T-helper 1 cell treated with Interleukin-12 subunit alpha and Interleukin-12 subunit beta and Interleukin-4 antibody, amounts not matched to agents 30 μg/mL and 1 μg/mL, for 36 hours (primary cell): ENCODE measurements around the gene GGT1.
"Not testable (repeated sequence)": the region's sequence is repeated elsewhere in the genome, so short reads cannot be mapped to it uniquely, and the experiment has no call there.

Experiments
- H3K27ac Mint-ChIP-seq: one replicate; pipeline ENCODE4 v1.8.0; 2021; ENCODE audit warnings: mild to moderate bottlenecking, mixed read lengths
- H3K27me3 Mint-ChIP-seq: one replicate; pipeline ENCODE4 v1.8.0; 2021; ENCODE audit warnings: low read depth, mixed read lengths
- H3K36me3 Mint-ChIP-seq: one replicate; pipeline ENCODE4 v1.8.0; 2021; ENCODE audit warnings: low read depth, mixed read lengths
- H3K4me1 Mint-ChIP-seq: one replicate; pipeline ENCODE4 v1.8.0; 2021; ENCODE audit warnings: low read depth, mixed read lengths
- H3K4me3 Mint-ChIP-seq: one replicate; pipeline ENCODE4 v1.8.0; 2021; ENCODE audit warnings: mild to moderate bottlenecking, moderate library complexity, mixed read lengths
- H3K9me3 Mint-ChIP-seq: one replicate; pipeline ENCODE4 v1.8.0; 2021; ENCODE audit warnings: mixed read lengths

Gene GGT1

DNA sequence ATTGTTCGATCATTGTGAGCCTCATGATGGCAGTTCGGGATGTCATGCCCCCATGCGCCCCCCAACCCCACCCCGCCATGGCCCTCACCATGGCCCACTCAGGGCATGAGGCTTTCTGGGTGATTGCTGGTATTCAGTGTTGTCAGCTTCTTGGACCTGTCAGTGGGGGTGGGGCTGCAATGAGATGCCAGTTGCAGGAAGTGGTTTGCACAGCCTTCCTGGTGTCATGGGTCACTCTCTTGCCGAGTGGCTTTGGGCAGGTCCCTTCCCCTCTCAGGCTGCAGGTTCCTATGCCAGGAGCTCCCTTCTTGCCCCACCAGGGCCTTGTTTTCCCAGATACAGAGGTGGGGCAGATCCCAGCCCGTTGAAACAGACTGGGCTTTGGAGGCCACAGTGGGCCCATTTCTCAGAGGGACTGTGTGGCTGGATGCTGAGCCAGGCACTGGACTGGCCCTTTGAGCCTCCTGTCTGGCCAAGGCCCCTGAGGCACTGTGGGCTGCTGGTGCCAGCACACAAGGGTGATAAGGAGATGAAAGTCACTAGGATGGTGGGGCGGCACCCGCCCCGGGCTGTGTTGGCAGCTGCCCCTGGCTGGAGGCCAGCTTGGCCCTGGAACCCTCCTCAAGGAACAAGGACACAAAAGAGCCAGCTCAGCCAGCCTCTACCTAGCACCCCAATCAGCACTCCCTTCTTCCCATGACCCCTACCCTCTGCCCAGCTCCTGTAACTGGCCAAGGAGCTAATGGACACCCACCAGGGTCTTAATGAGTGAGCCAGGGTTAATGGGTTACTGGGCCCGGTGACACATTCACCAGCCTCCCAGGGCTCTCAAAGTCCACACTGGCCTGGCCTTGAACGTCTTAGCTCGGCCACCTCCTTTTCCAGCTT is 1.5 kb upstream of the GGT1 start:
- Mint-ChIP-seq H3K4me3 (no peak overlapping the region), H3K27ac (peak overlapping the region; percentile 63), H3K9me3 (no peaks in the 10 kb centered on the region), H3K36me3 (no peaks in the 10 kb centered on the region), H3K4me1 (peaks cover 23% of the 10 kb centered on the region), H3K27me3 (no peaks in the 10 kb centered on the region)

DNA sequence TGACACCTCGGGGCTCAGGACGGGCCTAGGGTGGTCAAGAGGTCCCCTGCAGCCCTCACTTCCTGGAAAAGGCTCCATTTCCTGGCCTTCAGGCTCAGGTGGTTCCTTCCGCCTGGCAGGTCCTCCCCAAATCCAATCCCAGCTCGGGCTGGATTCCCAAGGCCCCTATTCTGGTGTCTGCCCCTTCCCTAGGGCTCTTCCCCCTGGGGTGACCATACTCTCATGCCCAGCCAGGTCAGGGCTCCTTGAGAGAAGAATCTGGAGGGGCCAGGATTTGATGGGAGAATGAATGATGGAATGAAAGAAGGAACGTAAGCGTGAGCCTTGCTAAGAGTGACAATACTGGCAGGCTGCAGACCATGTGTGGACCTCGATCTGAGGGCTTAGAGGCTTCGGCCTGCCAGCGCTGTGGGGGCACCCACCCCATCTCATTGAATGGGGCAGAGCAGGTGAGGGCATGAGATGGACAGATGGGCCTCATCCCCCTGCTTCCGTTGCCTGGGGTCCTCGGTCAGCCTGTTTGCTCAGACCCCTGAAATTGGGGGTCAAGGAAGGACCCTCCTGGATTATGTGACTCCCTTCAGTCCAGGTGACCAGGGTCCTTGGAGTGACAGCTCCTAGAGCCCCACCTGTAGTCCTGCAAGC is 766 bp upstream of the GGT1 start:
- H3K27me3 Mint-ChIP-seq, H3K9me3 Mint-ChIP-seq, H3K4me3 Mint-ChIP-seq, H3K36me3 Mint-ChIP-seq, H3K27ac Mint-ChIP-seq: not testable (repeated sequence)
- peaks cover 25% of the 10 kb centered on the region for H3K4me1 Mint-ChIP-seq

DNA sequence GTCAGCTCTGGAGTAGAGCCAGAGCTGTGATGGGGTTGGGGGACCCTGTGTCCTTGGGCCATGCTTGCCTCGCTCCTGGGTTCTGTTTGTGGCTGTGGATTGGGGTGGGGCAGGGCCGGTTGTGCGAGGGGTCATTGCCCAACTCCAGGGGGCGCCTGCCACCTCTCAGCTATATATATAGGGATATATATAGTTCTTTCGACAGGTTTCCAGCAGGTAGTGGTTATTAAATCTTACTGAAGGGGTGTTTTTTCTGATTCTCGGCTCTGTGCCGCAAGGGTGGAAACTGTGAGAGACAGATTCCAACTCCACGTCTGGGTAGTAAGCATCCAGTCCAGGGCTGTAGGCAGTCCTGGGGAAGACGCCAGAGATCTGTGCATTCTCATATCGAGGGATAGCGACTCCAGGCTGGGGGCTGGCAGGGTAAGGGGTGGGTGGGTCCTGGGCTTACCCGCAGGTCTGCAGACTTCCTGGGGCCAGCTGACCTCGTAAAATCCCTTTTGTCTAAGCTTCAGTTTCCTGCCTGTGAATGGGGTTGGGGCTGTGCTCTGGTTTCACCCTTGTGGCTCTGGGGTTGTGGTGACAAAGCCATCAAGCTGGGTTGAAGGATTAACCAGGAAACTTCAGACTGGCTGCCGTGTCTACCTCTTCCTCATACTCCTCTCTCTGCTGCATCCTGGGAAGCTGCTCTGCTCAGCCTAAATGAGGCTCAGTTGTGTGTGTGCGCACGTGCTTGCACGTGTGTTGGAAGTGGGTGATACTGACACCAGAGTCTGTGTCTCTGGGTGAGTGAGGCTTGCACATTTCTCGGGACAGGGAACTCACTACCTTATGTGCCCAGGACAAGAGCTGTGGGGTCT is 1.0 kb downstream of the GGT1 start:
- Mint-ChIP-seq H3K27ac (peak overlapping the region; percentile 84), H3K4me3 (peak overlapping the region; percentile 71), H3K4me1 (peaks cover 33% of the 10 kb centered on the region)
- not testable (repeated sequence) for H3K9me3 Mint-ChIP-seq, H3K36me3 Mint-ChIP-seq, H3K27me3 Mint-ChIP-seq

DNA sequence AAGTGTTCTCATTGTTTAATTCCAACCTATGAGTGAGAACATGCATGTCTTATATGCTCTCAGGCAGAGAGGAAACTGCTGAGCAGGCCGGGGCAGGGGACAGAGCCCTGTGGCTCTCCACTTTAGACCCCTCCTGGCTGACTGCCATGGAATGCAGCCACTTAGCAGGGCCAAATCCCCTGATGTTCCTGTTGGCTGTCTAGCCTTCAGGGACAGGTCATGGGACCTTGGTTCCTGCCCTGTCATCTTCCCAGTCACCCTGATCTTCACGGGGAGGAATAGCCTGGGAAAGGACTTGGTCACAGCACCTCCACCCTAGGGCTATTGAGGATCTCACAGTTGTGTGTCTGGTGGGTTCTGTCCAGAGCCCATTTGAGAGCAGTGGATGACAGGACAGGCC is 3.3 kb downstream of the GGT1 start:
- H3K9me3 Mint-ChIP-seq, H3K36me3 Mint-ChIP-seq, H3K4me3 Mint-ChIP-seq, H3K27me3 Mint-ChIP-seq: not testable (repeated sequence)
- Mint-ChIP-seq H3K4me1 (peaks cover 34% of the 10 kb centered on the region), H3K27ac (peak overlapping the region; percentile 36)

DNA sequence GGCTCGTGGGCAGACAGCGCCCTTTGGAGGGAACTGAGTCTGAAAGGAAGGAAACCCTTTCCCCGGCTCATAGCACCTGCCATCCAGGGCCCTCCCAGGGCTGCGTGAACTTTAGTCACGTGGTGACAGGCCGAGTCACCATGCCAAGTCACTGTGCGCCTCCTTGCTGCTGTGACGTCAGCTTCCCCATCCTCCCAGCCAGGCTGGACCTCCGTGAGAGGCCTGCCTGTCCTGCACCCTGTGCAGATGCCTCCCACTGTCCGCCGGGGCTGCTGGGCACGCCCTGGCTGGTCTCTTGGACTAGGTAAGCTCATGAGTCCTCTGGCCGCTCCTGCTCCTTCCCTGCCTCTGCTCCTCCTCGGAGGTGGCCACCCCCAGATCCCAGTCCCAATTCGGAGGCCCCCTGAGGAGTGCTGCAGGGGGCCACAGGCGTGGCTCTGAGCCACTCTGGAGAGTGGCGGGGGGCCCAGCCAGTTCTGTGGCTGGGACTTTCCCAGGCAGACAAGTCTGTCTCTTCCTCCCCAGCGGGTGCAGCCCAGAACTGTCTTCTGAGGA is 4.5 kb downstream of the GGT1 start:
- H3K36me3 Mint-ChIP-seq, H3K9me3 Mint-ChIP-seq, H3K27me3 Mint-ChIP-seq: not testable (repeated sequence)
- peak overlapping the region; percentile 98 for H3K27ac Mint-ChIP-seq
- H3K4me1 Mint-ChIP-seq, result peaks cover 32% of the 10 kb centered on the region
- H3K4me3 Mint-ChIP-seq, result peak overlapping the region; percentile 86

DNA sequence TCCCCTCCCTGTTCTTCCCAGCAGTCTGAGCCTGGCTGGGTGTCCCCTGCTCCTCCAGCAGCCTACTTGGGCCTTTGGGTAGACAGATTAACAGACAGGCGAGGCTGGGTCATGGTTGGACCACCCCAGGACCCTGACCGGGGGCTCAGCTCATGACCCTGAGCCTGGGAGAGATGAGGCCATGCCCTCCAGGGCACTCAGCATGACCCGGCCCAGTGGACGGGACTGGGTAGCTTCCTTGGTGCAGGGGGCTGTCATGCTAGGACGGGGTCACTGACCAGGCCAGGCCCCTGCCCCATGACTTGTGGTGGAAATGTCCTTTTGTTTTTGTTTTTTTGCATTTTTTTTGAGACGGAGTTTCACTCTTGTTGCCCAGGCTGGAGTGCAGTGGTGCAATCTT is 5.3 kb downstream of the GGT1 start:
- not testable (repeated sequence) for H3K9me3 Mint-ChIP-seq, H3K36me3 Mint-ChIP-seq, H3K27me3 Mint-ChIP-seq
- H3K4me1 Mint-ChIP-seq, result peaks cover 28% of the 10 kb centered on the region
- peak overlapping the region; percentile 86 for H3K4me3 Mint-ChIP-seq
- H3K27ac Mint-ChIP-seq, result peak overlapping the region; percentile 98

DNA sequence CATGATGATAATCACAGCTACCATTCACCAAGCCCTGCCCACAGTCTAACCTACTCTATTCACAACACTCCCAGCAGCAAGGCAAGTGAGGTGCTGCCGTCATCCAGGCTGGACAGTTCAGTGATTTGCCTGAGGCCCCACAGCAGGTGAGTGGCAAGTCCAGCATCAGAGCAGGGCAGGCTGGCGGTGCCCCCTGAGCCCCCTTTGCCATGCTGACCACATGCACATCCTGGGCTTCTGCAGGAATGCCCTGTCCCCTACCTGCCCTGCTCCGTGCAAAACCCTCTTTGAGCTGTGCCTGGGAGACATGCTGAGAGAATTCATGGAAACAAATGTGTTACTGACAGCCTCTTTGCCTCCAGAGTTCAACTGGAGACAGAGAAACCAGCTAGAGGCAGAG is 6.9 kb downstream of the GGT1 start:
- not testable (repeated sequence) for H3K4me3 Mint-ChIP-seq, H3K36me3 Mint-ChIP-seq, H3K27me3 Mint-ChIP-seq, H3K27ac Mint-ChIP-seq, H3K9me3 Mint-ChIP-seq
- peaks cover 16% of the 10 kb centered on the region for H3K4me1 Mint-ChIP-seq

DNA sequence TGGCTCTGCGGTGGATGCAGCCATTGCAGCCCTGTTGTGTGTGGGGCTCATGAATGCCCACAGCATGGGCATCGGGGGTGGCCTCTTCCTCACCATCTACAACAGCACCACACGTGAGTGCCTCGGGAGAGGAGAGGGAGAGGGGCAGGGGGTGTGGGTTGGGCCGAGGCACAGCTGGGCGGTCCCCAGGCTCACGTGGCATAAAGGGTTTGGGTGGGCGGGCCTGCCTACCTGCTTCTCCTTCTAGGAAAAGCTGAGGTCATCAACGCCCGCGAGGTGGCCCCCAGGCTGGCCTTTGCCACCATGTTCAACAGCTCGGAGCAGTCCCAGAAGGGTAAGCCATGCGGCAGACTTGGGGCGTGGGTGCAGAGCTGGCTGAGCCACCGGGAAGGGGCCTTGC is 11.8 kb downstream of the GGT1 start:
- not testable (repeated sequence) for H3K4me3 Mint-ChIP-seq, H3K9me3 Mint-ChIP-seq, H3K27ac Mint-ChIP-seq, H3K27me3 Mint-ChIP-seq, H3K4me1 Mint-ChIP-seq
- H3K36me3 Mint-ChIP-seq, result peaks cover 16% of the 10 kb centered on the region

DNA sequence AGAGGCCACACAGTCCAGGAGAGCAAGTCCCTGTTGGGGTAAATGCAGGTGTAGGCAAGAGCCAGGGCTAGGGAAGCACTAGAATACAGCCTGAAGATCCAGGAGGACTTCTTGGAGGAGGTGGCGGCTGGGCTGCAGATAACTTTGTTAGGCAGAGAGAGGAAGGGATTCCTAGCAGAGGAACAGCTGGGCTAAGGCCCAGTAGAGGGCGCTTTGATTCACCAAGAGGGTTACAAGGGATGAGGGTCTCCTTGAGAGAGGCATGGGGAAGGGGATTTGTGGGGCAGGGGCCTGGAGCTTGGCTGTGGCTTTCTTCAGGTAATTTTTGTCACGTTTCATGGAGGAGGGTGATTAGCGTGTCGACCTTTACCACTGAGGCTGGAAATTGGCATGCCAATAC is 18.3 kb downstream of the GGT1 start:
- H3K4me3 Mint-ChIP-seq, H3K9me3 Mint-ChIP-seq, H3K27me3 Mint-ChIP-seq, H3K27ac Mint-ChIP-seq: not testable (repeated sequence)
- peaks cover 18% of the 10 kb centered on the region for H3K36me3 Mint-ChIP-seq
- H3K4me1 Mint-ChIP-seq, result peaks cover 12% of the 10 kb centered on the region

DNA sequence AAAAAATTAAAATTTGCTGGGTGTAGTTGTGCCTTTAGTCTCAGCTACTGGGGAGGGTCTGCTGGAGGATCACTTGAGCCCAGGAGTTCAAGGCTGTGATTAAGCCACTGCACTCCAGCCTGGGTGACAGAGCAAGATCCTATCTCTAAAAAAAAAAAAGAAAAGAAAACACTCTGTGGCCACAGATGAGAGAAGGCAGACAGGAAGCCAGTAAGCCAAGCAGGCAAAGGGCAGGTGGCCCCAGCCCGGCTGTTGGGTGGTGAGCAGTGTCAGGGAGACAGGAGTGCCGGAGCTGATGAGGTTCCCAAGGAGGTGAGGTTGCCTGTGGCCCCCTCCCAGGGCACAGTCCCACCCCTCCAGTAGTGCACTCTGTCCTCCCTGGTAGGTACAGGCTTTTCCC is 19.6 kb downstream of the GGT1 start:
- peak overlapping the region; percentile 31 for H3K27ac Mint-ChIP-seq
- not testable (repeated sequence) for H3K4me3 Mint-ChIP-seq, H3K4me1 Mint-ChIP-seq, H3K9me3 Mint-ChIP-seq, H3K27me3 Mint-ChIP-seq
- peaks cover 15% of the 10 kb centered on the region for H3K36me3 Mint-ChIP-seq

DNA sequence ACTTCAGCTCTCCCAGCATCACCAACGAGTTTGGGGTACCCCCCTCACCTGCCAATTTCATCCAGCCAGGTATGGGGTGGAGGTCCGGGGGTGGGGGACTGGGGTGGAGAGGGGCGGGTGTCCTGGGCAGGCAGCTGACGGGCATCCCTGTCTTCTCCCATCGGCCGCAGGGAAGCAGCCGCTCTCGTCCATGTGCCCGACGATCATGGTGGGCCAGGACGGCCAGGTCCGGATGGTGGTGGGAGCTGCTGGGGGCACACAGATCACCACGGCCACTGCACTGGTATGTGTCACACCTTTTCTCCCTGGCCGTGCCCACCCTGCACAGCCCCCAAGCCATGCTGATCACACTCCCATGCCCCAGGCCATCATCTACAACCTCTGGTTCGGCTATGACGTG is 24.9 kb downstream of the GGT1 start:
- not testable (repeated sequence) for H3K9me3 Mint-ChIP-seq, H3K4me3 Mint-ChIP-seq, H3K4me1 Mint-ChIP-seq, H3K27ac Mint-ChIP-seq, H3K27me3 Mint-ChIP-seq, H3K36me3 Mint-ChIP-seq

DNA sequence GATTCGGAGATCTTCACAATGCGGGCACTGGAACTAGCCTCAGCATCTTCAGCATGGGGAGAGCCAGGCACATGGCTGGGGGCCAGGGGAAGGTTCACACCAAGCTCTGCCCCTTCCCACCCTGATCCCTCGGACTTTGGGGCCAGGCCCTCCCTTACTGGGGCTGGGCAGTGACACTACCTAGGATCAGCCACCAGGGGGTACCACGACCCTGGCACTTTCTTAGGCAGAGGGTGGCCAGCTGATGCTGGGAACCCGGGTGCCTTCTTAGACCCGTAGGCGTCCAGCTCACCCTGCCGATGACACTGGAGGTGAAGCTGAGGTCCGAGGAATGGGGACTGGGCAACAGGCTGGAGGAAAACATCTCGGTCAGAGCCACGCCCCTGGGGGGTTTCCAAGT is 26.1 kb downstream of the GGT1 start:
- H3K36me3 Mint-ChIP-seq, H3K4me3 Mint-ChIP-seq, H3K9me3 Mint-ChIP-seq, H3K27ac Mint-ChIP-seq, H3K4me1 Mint-ChIP-seq, H3K27me3 Mint-ChIP-seq: not testable (repeated sequence)

DNA sequence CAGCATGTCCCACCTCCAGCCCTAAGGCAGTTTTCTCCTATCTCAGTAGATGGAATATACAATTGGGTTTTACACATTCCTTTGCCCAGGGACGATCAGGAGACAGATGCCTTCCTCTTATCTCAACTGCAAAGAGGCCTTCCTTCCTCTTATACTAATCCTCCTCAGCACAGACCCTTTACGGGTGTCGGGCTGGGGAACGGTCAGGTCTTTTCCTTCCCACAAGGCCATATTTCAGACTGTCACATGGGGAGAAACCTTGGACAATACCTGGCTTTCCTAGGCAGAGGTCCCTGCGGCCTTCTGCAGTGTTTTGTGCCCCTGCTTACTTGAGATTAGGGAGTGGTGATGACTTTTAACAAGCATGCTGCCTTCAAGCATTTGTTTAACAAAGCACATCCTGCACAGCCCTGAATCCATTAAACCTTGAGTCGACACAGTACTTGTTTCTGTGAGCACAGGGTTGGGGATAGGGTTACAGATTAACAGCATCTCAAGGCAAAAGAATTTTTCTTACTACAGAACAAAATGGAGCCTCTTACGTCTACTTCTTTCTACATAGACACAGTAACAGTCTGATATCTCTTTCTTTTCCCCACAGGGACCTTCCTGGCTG is 27.9 kb downstream of the GGT1 start:
- peaks cover 15% of the 10 kb centered on the region for H3K4me1 Mint-ChIP-seq
- H3K27ac Mint-ChIP-seq, H3K4me3 Mint-ChIP-seq, H3K9me3 Mint-ChIP-seq, H3K27me3 Mint-ChIP-seq, H3K36me3 Mint-ChIP-seq: not testable (repeated sequence)

DNA sequence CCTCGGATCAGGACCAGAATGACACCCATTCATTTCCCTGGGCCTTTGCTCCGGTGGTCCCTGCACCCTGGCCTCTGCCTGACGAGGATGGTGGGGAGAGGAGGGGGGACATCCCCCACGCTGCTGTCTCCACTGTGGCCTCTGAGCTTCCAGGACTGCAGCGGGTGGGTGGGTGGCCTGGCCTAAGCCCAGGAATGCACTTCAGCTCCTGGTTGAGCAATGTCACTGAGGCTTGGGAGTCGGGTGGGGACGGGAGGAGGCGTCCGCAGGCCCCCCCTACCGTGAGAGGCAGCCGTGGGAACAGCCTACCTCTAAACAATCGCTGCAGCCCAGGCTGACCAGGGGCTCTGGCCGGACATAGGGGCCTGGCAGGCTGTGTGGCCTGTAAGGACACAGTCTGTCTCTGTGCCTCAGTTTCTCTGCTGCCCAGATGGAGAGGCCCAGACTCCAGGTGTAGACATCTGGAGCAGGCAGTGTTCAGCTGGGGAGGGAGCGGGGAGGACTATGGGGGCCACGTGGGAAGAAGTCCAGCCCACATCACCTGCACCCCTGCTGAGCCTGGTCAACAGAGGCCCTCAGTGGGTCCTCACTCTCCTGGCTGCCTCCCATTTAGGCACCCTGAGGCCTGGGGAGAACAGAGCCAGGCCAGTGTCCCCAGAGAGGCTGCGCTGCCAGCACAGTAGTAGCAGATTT is 28.6 kb downstream of the GGT1 start:
- not testable (repeated sequence) for H3K27me3 Mint-ChIP-seq, H3K9me3 Mint-ChIP-seq, H3K4me3 Mint-ChIP-seq, H3K27ac Mint-ChIP-seq, H3K36me3 Mint-ChIP-seq
- H3K4me1 Mint-ChIP-seq, result peaks cover 17% of the 10 kb centered on the region
